Mesendoderm (in vitro differentiated cells): ENCODE measurements around the gene ASTL.
"Not testable (repeated sequence)": the region's sequence is repeated elsewhere in the genome, so short reads cannot be mapped to it uniquely, and the experiment has no call there.

Experiments used
- DNase-seq: peaks from one replicate; pipeline ENCODE4 v3.0.0; 2013
- H2AK5ac ChIP-seq: 2 replicates; pipeline ENCODE4 v1.6.1; 2013; ENCODE audit warnings: low read length, inconsistent platforms
- H2BK120ac ChIP-seq: 2 replicates; pipeline ENCODE4 v1.6.1; 2013; ENCODE audit warnings: low read depth, mild to moderate bottlenecking, low read length, moderate library complexity, mixed read lengths
- H2BK15ac ChIP-seq: replicated peaks from 2 replicates; pipeline ENCODE4 v1.6.1; 2013; ENCODE audit warnings: low read depth, mild to moderate bottlenecking, moderate library complexity
- H2BK5ac ChIP-seq: 2 replicates; pipeline ENCODE4 v1.6.1; 2013; ENCODE audit warnings: low read length, inconsistent platforms
- H3K18ac ChIP-seq: 2 replicates; pipeline ENCODE4 v1.6.1; 2013; ENCODE audit warnings: mild to moderate bottlenecking, low read length, mixed read lengths
- H3K23ac ChIP-seq: one replicate; pipeline ENCODE4 v1.6.1; 2013; ENCODE audit warnings: low read length
- H3K27ac ChIP-seq: 2 replicates; pipeline ENCODE4 v1.5.1; 2013; ENCODE audit warnings: low read depth, mild to moderate bottlenecking, inconsistent platforms, low read length, moderate library complexity
- H3K27me3 ChIP-seq: 2 replicates; pipeline ENCODE4 v1.6.1; 2013; ENCODE audit warnings: low read length, control low read depth, mild to moderate bottlenecking, inconsistent platforms; ENCODE audit not compliant: insufficient read depth, poor library complexity
- H3K36me3 ChIP-seq: 2 replicates; pipeline ENCODE4 v1.6.1; 2013; ENCODE audit warnings: low read length, inconsistent platforms; ENCODE audit not compliant: control insufficient read depth, insufficient read depth
- H3K4ac ChIP-seq: one replicate; pipeline ENCODE4 v1.6.1; 2013; ENCODE audit warnings: low read depth, mild to moderate bottlenecking, low read length, moderate library complexity
- H3K4me1 ChIP-seq: 2 replicates; pipeline ENCODE4 v1.6.1; 2013; ENCODE audit warnings: low read depth, low read length, inconsistent platforms; ENCODE audit not compliant: control insufficient read depth
- H3K4me2 ChIP-seq: 2 replicates; pipeline ENCODE4 v1.6.1; 2013; ENCODE audit warnings: low read length
- H3K4me3 ChIP-seq: 2 replicates; pipeline ENCODE4 v1.5.1; 2013; ENCODE audit warnings: mild to moderate bottlenecking, low read length
- H3K56ac ChIP-seq: one replicate; pipeline ENCODE4 v1.6.1; 2013; ENCODE audit warnings: low read length
- H3K79me1 ChIP-seq: 2 replicates; pipeline ENCODE4 v1.6.1; 2013; ENCODE audit warnings: low read length, inconsistent platforms
- H3K79me2 ChIP-seq: 2 replicates; pipeline ENCODE4 v1.6.1; 2013; ENCODE audit warnings: mild to moderate bottlenecking, low read length; ENCODE audit not compliant: control insufficient read depth, insufficient read depth
- H3K9ac ChIP-seq: 2 replicates; pipeline ENCODE4 v1.6.1; 2013; ENCODE audit warnings: low read length, inconsistent platforms
- H4K5ac ChIP-seq: one replicate; pipeline ENCODE4 v1.6.1; 2013; ENCODE audit warnings: low read length
- H4K8ac ChIP-seq: one replicate; pipeline ENCODE4 v1.6.1; 2013; ENCODE audit warnings: low read depth, mild to moderate bottlenecking, control low read depth, low read length, moderate library complexity
- WGBS: extraction: QIAGEN DNeasy Blood & Tissue Kit; methylation state at CpG from one replicate; pipeline ENCODE4 v1.1.7; 2013; ENCODE audit warnings: low lambda C conversion rate, missing lambda C conversion rate; ENCODE audit not compliant: insufficient coverage; ENCODE audit errors: extremely low coverage; 5-methylcytosine and 5-hydroxymethylcytosine counted together

ASTL gene

GRCh38 chr2:96085541-96086355 lies 52.6 kb downstream of the ASTL start:
- Histone ChIP-seq H3K9ac (no peak overlapping the region), H3K79me1 (no peaks in the 10 kb centered on the region), H2BK120ac (no peak overlapping the region), H3K79me2 (no peaks in the 10 kb centered on the region), H3K4me2 (no peak overlapping the region), H2AK5ac (no peak overlapping the region), H3K27me3 (no peaks in the 10 kb centered on the region), H2BK15ac (no peak overlapping the region), H3K56ac (no peak overlapping the region), H4K8ac (no peak overlapping the region), H3K36me3 (no peaks in the 10 kb centered on the region), H4K5ac (no peak overlapping the region), H3K4me1 (no peaks in the 10 kb centered on the region), H2BK5ac (no peak overlapping the region), H3K4ac (no peak overlapping the region), H3K23ac (no peak overlapping the region), H3K4me3 (no peak overlapping the region), H3K18ac (no peak overlapping the region), H3K27ac (no peak overlapping the region)
- DNase-seq = no peak
- WGBS = no CpG with 5 or more reads among the region's 12 CpGs

GRCh38 chr2:96084858-96085518 lies 53.3 kb downstream of the ASTL start:
- H3K4me1 ChIP-seq, H2AK5ac ChIP-seq, H2BK5ac ChIP-seq, H2BK120ac ChIP-seq, H3K4me2 ChIP-seq, H4K8ac ChIP-seq, H3K18ac ChIP-seq, H3K27me3 ChIP-seq, H3K23ac ChIP-seq, H3K56ac ChIP-seq, H3K4me3 ChIP-seq, H3K9ac ChIP-seq, H2BK15ac ChIP-seq, H3K27ac ChIP-seq, DNase-seq, H4K5ac ChIP-seq, H3K36me3 ChIP-seq, H3K79me2 ChIP-seq, H3K4ac ChIP-seq, H3K79me1 ChIP-seq: not testable (repeated sequence)
- no CpG with 5 or more reads among the region's 7 CpGs for WGBS

GRCh38 chr2:96083989-96084857 lies 54.1 kb downstream of the ASTL start:
- no peak overlapping the region for H3K18ac ChIP-seq
- DNase-seq = no peak
- H3K4me2 ChIP-seq = no peak overlapping the region
- H4K8ac ChIP-seq = no peak overlapping the region
- H3K27me3 ChIP-seq = no peaks in the 10 kb centered on the region
- no peaks in the 10 kb centered on the region for H3K79me2 ChIP-seq
- no peak overlapping the region for H3K56ac ChIP-seq
- no peak overlapping the region for H4K5ac ChIP-seq
- no peak overlapping the region for H3K4ac ChIP-seq
- no peak overlapping the region for H2BK5ac ChIP-seq
- no peak overlapping the region for H2AK5ac ChIP-seq
- no peak overlapping the region for H3K9ac ChIP-seq
- H3K23ac ChIP-seq = no peak overlapping the region
- no peaks in the 10 kb centered on the region for H3K36me3 ChIP-seq
- no peak overlapping the region for H3K27ac ChIP-seq
- no peaks in the 10 kb centered on the region for H3K79me1 ChIP-seq
- no peak overlapping the region for H2BK120ac ChIP-seq
- H2BK15ac ChIP-seq = no peak overlapping the region
- H3K4me1 ChIP-seq = no peaks in the 10 kb centered on the region
- WGBS = no CpG with 5 or more reads among the region's 22 CpGs
- no peak overlapping the region for H3K4me3 ChIP-seq

GRCh38 chr2:96083064-96083939 lies 55.0 kb downstream of the ASTL start:
- no peak overlapping the region for H4K5ac ChIP-seq
- H3K4ac ChIP-seq = no peak overlapping the region
- H3K56ac ChIP-seq = no peak overlapping the region
- H3K79me1 ChIP-seq = no peaks in the 10 kb centered on the region
- no peak overlapping the region for H3K9ac ChIP-seq
- H3K4me3 ChIP-seq = no peak overlapping the region
- H3K4me1 ChIP-seq = no peaks in the 10 kb centered on the region
- no peaks in the 10 kb centered on the region for H3K36me3 ChIP-seq
- H3K18ac ChIP-seq = no peak overlapping the region
- no peak overlapping the region for H2BK120ac ChIP-seq
- no peak overlapping the region for H3K4me2 ChIP-seq
- no peaks in the 10 kb centered on the region for H3K79me2 ChIP-seq
- H3K27ac ChIP-seq = no peak overlapping the region
- no CpG with 5 or more reads among the region's 9 CpGs for WGBS
- no peaks in the 10 kb centered on the region for H3K27me3 ChIP-seq
- H2BK15ac ChIP-seq = no peak overlapping the region
- H4K8ac ChIP-seq = no peak overlapping the region
- DNase-seq = no peak
- no peak overlapping the region for H2AK5ac ChIP-seq
- no peak overlapping the region for H3K23ac ChIP-seq
- no peak overlapping the region for H2BK5ac ChIP-seq

GRCh38 chr2:96082211-96083063 lies 55.9 kb downstream of the ASTL start:
- H4K8ac ChIP-seq = no peak overlapping the region
- H2AK5ac ChIP-seq = no peak overlapping the region
- H3K4me1 ChIP-seq = no peaks in the 10 kb centered on the region
- no peak overlapping the region for H3K4me2 ChIP-seq
- no peaks in the 10 kb centered on the region for H3K79me1 ChIP-seq
- H3K4ac ChIP-seq = no peak overlapping the region
- no peak overlapping the region for H3K27ac ChIP-seq
- H4K5ac ChIP-seq = no peak overlapping the region
- H2BK120ac ChIP-seq = no peak overlapping the region
- no peak overlapping the region for H3K23ac ChIP-seq
- no CpG with 5 or more reads among the region's 14 CpGs for WGBS
- H3K9ac ChIP-seq = no peak overlapping the region
- H3K79me2 ChIP-seq = no peaks in the 10 kb centered on the region
- no peak overlapping the region for H3K4me3 ChIP-seq
- H3K18ac ChIP-seq = no peak overlapping the region
- no peak overlapping the region for H2BK5ac ChIP-seq
- H3K36me3 ChIP-seq = no peaks in the 10 kb centered on the region
- no peak for DNase-seq
- no peaks in the 10 kb centered on the region for H3K27me3 ChIP-seq
- no peak overlapping the region for H3K56ac ChIP-seq
- no peak overlapping the region for H2BK15ac ChIP-seq
